Measurements from ENCODE around the gene H2BK1. TPM values are rescaled to one million over a fixed set of nuclear protein-coding genes. Genes with fewer than 3 reads are reported as not detected.

The H2BK1 gene
- total RNA-seq, 6 experiments from 2014 or later, result not detected

GRCh38 chr7:151207315-151207714, 3.0 kb downstream of the H2BK1 start:
- Mint-ChIP-seq H3K4me3 (no peak overlapping the region), H3K27me3 (ENCODE audit: insufficient read depth) (peaks cover 37% of the 10 kb centered on the region), H3K36me3 (ENCODE audit: low read depth) (no peaks in the 10 kb centered on the region), H3K9me3 (no peaks in the 10 kb centered on the region), H3K27ac (no peak overlapping the region), H3K4me1 (ENCODE audit: low read depth) (no peaks in the 10 kb centered on the region)
- DNase-seq, result no peak
- TF ChIP-seq, protein P1, sequence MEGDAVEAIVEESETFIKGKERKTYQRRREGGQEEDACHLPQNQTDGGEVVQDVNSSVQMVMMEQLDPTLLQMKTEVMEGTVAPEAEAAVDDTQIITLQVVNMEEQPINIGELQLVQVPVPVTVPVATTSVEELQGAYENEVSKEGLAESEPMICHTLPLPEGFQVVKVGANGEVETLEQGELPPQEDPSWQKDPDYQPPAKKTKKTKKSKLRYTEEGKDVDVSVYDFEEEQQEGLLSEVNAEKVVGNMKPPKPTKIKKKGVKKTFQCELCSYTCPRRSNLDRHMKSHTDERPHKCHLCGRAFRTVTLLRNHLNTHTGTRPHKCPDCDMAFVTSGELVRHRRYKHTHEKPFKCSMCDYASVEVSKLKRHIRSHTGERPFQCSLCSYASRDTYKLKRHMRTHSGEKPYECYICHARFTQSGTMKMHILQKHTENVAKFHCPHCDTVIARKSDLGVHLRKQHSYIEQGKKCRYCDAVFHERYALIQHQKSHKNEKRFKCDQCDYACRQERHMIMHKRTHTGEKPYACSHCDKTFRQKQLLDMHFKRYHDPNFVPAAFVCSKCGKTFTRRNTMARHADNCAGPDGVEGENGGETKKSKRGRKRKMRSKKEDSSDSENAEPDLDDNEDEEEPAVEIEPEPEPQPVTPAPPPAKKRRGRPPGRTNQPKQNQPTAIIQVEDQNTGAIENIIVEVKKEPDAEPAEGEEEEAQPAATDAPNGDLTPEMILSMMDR (IDR thresholded peaks at IDR 0.05), result no peak

- H3K9me3 Mint-ChIP-seq, result no peaks in the 10 kb centered on the region
Measured at GRCh38 chr7:151206914-151207313, 3.4 kb downstream of the H2BK1 start.

DNA sequence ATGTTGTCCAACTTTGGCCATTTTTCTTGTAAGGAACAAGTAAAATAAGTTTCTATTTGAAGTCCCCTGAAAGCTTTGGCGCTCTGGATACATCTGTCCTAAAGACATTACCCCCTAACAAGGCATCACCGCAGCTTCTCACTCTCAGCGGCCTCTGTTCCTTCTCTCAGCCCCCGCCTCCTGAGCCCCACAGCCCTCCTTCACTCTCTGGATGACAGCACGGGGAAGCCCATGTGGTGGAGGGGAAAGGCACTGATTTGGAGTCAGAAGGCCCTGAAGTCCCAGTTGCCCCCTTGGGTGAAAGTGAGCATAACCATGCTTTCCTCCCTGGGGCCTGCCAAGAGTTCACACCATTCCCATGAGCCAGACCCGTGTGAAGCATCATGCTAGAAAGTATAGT, 4.6 kb downstream of the H2BK1 start:
- Mint-ChIP-seq H3K4me3 (no peak overlapping the region), H3K27me3 (ENCODE audit: insufficient read depth) (peaks cover 43% of the 10 kb centered on the region), H3K9me3 (no peaks in the 10 kb centered on the region), H3K4me1 (ENCODE audit: low read depth) (no peaks in the 10 kb centered on the region), H3K27ac (no peak overlapping the region), H3K36me3 (ENCODE audit: low read depth) (no peaks in the 10 kb centered on the region)
- TF ChIP-seq, protein P1 (IDR thresholded peaks at IDR 0.05), result no peak
- DNase-seq, result no peak

More at GRCh38 chr7:151206914-151207313, 3.4 kb downstream of the H2BK1 start:
- Mint-ChIP-seq H3K4me1 (ENCODE audit: low read depth) (no peaks in the 10 kb centered on the region), H3K36me3 (ENCODE audit: low read depth) (no peaks in the 10 kb centered on the region), H3K4me3 (no peak overlapping the region), H3K27me3 (ENCODE audit: insufficient read depth) (peaks cover 40% of the 10 kb centered on the region), H3K27ac (no peak overlapping the region)
- TF ChIP-seq, protein P1 (IDR thresholded peaks at IDR 0.05), result no peak
- DNase-seq, result no peak

DNA sequence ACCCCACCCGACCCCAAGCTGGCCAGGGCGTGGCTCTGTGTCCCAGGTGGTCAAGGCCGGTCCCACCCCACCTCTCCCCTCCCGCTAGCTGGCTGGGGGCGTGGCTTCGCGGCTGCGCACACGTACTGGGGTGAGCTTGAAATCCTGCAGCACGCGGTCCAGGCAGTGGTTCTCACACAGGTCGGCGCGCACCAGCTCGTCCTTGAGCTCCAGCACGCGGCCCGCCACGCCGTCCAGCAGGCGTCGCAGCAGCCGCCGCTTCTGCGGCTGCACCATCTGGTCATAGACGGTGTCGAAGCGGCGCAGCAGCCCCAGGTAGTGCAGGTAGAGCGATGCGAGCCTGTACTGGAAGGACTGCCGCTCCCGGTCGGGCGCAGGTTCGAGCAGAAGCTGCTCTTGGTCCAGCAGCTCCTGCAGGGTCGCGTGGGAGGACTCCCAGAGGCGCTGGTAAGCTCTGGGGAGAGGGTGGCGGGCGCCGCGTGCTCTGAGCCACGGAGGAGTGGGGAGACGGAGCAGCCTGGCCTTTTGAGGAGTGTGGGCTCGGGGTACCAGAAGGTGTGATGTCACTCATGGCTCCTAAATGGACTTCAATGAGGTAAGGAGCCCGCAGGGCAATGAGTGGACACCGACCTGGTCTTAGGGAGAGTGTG, 5.8 kb downstream of the H2BK1 start:
- Mint-ChIP-seq H3K9me3 (no peaks in the 10 kb centered on the region), H3K4me1 (ENCODE audit: low read depth) (no peaks in the 10 kb centered on the region), H3K27me3 (ENCODE audit: insufficient read depth) (peaks cover 50% of the 10 kb centered on the region), H3K36me3 (ENCODE audit: low read depth) (no peaks in the 10 kb centered on the region), H3K4me3 (no peak overlapping the region), H3K27ac (no peak overlapping the region)
- no peak for DNase-seq
- TF ChIP-seq, protein P1 (IDR thresholded peaks at IDR 0.05), result no peak

GRCh38 chr7:151202836-151203235, 7.5 kb downstream of the H2BK1 start:
- Mint-ChIP-seq H3K4me3 (no peak overlapping the region), H3K27ac (no peak overlapping the region), H3K36me3 (ENCODE audit: low read depth) (no peaks in the 10 kb centered on the region), H3K27me3 (ENCODE audit: insufficient read depth) (peaks cover 48% of the 10 kb centered on the region), H3K4me1 (ENCODE audit: low read depth) (no peaks in the 10 kb centered on the region), H3K9me3 (no peaks in the 10 kb centered on the region)
- TF ChIP-seq, protein P1 (IDR thresholded peaks at IDR 0.05), result no peak
- no peak for DNase-seq
